Measurements from ENCODE around the gene GRIK4.
"Not testable (repeated sequence)": the region's sequence is repeated elsewhere in the genome, so short reads cannot be mapped to it uniquely, and the experiment has no call there.

Gene GRIK4

DNA sequence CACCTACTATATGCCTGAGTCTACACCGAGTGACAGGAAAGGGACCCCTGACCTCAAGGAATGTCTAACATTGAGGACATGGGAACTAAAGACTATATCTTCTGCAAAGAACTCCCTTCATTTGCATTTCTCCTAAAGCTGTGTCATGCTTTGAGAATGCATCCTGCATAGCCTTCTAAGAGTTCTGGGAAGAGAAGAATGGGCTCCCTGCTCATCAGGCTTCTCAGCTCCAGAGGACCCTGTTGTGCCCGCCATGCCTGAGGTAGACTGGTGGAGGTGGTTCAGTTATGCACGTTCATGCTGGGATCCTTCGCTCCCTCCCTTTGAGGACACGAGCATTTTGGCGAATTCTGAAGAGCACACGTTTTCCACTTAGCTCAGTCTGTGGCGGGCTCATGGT is 63.3 kb downstream of the GRIK4 start:
- no peak for DNase-seq (ENCODE audit: low spot score)

DNA sequence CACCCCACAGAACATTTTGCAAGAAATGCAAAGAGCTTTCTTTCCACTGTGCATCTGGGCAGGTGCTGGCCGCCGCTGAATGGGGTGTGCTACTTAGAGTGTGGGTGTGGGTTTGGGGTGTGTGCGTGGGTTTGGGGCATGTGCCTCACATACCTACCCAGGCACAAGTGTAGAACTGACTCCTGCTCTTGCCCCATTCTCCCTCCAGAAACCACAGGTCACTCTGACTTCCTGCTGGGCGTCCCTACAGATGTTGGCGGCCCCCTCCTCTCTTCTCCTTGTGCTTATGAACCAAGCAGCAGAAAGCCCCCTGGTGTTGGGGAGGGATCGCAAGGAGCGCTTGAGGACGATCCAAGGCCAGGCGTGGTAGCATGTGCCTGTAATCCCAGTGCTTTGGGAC is 63.9 kb downstream of the GRIK4 start:
- no peak for DNase-seq (ENCODE audit: low spot score)

DNA sequence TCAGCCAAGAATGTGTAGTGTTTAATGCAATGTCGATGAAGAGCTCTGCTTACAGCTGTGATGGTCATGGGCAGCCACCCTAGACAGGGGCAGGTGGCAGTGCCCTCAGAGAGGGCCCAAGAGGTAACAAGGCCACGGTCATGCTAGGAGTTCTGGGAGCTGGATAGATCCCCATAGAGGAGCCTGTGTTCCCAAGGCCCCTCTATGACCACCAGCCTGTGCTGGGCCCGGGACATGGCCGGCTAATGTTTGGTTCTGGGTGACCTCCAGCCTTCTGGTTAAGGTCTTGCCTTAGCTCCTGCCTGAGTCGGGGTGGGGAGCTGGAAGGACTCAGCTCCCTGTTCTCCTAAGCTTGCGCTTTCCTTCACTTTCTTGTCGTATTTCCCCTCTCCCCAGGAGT is 65.1 kb downstream of the GRIK4 start:
- DNase-seq (ENCODE audit: low spot score) = no peak

DNA sequence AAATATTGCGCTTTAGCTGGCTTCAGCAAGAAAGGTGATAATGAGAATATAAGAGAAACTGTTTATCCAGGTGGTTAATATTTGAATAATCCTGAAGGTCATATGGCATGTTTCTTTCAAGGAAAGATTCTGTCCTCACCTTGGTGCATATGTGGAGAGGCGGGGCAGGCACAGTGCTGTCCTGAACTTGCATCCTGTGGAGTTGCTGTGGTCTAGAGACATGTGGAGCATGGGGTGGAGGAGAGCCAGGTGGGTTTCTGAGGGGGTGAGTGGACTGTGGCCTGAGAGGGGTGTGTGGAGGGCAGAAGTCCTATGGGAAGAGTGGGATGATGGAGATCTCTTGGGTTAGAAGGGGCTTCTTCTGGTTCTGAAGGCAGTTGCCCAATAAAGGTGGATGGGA is 65.5 kb downstream of the GRIK4 start:
- no peak for DNase-seq (ENCODE audit: low spot score)

DNA sequence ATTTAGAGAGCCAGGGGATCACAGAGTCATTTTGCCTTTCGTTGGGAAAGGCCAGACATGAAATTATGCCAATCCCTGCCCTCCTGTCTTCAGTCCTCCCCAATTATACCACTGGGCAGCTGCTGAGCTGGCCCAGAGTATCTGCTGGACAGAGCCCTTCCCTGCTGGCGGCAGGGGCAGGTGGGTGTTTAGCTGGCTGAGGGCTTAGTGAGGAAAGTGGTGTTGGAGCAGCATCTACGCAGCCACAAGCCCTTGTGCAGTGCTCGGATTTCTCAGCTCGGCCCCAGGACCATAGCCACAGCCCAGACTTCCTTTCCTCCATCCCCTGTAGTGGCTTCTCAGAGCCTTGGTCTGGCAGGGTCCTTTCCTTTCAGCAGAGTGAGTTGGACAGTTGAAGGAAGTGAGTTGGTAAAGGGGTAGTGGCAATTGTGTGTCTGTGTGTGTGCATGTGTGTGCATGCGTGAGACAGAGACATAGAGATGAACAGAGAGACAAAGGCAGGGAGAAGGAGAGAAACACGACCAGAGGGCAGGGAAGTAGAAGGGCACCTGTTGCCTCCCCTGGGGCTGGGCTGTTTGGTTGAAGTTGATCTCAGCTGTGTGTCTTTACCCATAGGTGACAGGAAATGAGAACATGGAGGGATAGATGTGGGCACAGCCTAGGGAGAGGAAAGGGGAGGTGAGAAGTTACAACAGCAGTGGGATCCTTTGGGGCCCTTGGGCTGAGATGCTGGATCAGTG is 66.2 kb downstream of the GRIK4 start:
- DNase-seq (ENCODE audit: low spot score) = no peak

DNA sequence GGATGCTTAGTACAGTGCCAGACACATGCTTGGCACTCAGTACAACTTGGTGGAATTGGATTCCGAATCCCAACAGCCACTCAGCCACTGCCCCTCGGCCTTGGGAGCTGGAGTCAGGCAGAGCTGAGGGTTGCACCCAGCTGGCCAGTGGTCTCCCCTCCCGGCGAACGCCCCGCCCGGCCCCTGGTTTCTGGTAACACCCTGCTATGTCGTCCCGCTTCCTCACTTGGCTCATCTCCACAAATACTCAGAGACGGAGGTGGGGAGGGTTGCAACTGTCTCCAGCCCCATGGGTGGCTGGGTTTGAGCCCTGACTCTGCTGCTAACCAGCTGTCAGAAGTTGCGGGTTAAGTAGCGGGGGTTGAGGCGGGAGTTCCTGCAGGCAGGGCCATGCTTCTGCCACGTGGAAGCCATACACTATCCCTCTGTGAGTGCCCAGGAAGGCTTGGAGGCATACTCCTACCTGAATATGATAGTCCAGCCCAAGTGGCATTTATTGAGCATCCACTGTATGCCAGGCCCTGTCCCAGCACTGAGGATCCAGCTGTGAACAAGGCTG is 67.1 kb downstream of the GRIK4 start:
- DNase-seq (ENCODE audit: low spot score) = no peak

DNA sequence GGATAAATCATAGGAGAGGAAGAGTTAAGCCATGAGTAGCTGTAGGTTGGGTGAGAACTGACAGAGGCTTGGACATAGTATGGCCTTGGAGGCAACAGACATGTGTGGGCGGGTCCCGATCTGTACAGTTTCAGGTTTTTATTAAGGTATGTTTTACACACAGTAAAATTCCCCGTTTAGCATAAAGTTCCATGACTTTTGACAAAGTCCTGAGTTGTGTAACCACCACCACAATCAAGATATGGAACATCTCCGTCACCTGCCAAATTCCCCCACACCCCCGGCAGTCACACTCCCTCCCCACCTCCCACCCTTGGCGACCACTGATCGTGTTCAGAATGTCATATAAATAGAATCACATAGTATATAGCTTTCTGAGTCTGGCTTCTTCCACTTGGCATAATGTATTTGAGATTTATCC is 68.1 kb downstream of the GRIK4 start:
- no peak for DNase-seq (ENCODE audit: low spot score)

DNA sequence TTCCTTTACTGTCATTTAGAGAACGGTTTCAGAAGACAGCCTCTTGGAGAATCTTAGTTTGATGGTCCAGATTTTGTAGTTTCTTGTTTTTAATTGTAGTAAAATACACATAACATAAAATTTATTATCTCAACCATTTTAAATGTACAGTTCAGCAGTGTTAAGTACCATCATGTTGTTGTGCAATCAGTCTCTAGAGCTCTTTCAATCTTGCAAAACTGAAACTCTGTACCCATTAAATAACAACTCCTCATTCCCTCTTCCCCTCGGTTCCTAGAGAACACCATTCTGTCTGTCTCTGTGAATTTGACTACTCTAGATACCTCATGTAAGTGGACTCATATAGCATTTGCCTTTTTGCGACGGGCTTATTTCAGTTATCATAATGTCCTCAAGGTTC is 69.8 kb downstream of the GRIK4 start:
- DNase-seq (ENCODE audit: low spot score) = no peak

DNA sequence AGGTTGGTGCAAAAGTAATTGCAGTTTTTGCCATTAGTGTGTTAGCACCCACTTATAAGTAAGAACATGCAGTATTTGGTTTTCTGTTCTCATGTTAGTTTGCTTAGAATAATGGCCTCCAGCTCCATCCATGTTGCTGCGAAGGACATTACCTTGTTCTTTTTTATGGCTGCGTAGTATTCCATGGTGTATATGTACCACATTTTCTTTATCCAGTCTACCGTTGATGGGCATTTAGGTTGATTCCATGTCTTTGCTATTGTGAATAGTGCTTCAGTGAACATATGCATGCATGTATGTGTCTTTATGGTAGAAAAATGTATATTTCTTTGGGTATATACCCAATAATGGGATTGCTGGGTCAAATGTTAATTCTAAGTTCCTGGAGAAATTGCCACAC is 71.0 kb downstream of the GRIK4 start:
- DNase-seq (ENCODE audit: low spot score) = not testable (repeated sequence)

DNA sequence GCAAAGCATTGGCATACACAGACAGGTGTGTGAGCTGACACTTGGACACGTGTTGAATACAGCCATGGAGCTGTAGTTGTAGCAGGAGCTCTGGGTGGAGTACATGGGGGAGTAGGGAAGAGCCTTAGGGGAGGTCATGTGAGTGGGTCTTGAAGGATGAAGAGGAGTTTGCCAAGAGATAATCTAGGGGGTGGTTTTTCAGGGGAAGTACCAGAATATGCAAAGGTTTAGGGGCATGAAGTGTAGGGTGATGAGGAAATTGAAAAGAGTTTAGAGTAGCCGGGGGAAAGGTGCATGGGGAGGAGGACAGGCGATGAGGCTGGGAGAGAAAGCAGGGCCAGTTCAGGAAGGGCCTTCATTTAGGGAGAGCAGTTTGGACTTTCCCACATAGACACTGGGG is 74.5 kb downstream of the GRIK4 start:
- no peak for DNase-seq (ENCODE audit: low spot score)

DNA sequence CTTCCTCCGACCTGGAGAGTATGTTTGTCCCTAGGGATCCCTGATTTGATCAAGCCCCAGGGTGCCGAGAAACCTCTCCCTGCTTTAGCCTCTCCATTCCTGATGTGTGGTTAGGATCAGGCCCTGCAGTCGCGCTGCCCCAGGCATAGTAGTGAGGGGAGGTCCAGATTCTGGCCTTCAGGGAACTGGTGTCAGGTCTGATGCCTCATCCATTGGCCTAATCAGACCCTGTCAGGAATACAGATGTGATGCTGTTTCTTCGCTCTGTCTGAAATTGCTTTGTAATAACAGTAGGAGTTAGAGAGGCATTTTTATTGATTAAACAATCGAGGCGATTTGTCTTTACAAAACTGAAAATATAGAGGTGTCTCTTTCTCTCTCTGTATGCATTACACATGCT is 75.2 kb downstream of the GRIK4 start:
- DNase-seq (ENCODE audit: low spot score) = no peak

DNA sequence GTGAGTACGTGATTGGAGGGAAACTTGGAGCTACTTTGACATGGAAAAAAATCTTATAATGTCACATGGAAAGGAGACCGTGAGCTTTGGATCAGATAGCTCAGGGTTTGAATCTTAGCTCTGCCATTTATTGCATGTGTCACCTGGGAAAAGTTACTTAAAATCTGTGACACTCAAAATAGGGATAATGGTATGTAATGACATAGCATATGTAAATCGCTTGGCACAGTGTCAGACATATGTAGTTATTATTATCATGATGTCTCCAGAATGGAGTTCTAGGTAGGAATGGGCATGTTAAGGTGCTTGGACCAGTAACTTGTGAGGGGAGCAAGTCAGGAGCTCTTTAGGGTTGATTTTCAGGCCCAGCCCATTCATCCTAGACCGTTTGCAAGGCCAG is 75.8 kb downstream of the GRIK4 start:
- no peak for DNase-seq (ENCODE audit: low spot score)

DNA sequence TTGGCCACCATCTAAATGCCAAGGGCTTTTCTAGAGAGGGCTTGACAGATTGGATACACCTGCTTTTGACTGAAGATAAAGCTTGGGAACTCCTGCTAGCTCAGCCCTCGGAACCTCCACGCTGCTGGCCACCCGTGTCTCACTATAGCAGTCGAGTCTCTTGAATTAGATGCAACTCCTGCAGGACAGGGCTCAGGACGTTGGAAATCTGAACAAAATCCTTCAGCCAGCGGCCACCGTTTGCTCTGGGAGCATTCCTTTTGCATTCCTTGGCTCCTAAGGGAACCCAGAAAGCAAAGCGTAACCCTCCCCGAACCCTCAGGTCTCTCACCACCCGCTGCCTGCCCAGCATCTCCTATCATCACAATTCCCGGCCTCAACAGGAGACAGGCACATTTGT is 77.8 kb downstream of the GRIK4 start:
- DNase-seq (ENCODE audit: low spot score) = no peak

DNA sequence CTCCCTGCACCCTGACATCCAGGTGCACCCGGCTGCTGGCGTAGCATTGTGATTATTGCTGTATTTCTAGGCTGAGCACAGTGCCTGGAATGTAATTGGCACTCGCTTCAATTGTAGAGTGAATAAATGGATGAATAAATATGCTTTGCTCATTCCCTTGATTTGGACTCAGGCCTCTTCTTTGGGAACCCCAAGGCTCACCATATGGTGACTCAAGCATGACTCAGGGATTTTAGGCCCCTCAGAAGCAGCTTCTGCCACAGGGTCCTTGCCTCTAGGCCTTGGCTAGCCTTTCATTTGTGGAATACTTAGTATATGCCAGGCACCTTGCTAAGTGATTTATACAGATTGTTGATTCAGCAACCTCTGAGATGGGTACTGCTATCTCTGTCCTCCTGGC is 78.9 kb downstream of the GRIK4 start:
- peak; percentile 63 for DNase-seq (ENCODE audit: low spot score)

DNA sequence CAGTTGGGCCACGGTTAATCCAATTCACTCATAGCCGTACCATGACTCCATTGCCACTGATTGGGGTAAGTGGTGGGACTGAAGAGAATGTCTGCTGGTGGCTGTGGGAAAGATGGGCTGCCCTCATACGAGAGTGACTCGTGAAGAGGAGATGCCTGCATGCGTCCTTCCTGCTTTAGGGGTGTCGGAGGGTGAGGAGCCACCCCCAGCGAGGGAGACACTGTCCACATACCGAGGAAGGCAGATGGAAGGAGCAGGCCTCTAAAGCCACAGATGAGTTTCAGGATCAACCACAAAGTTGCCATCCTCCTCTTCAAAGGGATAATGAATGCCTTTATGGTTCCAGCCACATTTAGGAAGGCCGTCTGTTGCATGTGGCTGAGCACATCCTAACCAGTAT is 83.2 kb downstream of the GRIK4 start:
- no peak for DNase-seq (ENCODE audit: low spot score)

DNA sequence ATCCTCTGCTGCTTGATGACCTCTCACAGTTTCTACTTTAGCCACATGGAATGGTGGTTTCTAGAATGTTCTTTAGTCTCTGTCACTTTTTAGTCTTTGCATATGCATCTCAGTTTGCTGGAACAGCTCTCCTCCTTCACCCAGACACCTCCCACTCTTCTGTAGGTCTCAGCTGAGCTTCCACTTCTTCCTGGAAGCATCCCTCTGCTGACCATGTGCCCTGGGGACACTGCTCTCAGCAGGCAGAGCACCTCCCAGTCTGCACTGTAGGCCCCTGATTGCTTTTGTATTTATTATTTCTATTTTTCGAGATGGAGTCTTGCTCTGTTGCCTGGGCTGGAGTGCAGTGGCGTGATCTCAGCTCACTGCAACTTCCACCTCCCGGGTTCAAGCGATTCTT is 84.0 kb downstream of the GRIK4 start:
- no peak for DNase-seq (ENCODE audit: low spot score)

DNA sequence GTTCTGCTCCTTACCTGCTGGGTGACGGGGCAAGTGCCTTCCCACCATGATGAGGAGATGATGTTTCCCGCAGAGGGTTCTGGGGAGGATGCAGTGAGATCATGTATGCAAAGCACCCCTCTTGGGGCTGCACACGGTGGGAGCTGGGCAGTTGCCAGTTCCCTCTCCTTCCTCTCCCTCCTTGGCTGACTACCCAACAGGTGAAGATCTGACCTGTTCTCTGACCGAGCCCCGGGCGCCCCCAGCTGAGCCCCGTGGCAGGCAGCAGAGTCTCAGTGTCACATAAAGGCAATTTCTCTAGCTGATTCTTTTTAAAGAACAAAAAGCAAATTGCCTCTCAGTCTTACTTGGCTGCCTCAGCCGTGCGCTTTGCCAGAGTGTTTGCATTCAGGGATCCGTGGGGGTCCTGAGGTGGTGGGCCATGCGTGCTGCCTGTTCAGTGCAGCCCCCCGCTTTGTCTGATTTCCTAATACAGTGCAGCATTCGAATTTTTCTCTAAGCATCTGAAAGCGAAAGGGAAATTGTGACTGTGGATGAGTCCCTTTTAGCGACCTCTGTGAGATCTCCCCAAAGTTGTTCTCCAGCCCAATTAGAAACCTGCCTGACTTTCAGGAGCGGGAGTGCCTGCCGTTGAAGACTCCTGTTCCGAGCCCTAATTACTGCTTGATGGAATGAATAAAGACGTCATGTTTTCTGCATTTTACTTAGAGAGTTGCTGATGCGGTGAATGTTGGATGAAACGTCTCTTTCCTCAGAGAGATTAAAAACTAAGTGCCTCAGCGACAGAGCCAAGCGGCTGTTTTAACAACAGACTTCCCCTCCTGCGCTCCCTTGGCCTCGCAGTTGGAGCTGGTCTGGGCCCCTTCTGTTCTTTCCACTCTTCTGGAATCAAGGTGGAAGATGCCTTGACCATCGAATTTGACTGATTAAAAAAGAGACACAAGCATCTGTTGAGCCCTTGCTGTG is 86.0 kb downstream of the GRIK4 start:
- DNase-seq (ENCODE audit: low spot score) = no peak

DNA sequence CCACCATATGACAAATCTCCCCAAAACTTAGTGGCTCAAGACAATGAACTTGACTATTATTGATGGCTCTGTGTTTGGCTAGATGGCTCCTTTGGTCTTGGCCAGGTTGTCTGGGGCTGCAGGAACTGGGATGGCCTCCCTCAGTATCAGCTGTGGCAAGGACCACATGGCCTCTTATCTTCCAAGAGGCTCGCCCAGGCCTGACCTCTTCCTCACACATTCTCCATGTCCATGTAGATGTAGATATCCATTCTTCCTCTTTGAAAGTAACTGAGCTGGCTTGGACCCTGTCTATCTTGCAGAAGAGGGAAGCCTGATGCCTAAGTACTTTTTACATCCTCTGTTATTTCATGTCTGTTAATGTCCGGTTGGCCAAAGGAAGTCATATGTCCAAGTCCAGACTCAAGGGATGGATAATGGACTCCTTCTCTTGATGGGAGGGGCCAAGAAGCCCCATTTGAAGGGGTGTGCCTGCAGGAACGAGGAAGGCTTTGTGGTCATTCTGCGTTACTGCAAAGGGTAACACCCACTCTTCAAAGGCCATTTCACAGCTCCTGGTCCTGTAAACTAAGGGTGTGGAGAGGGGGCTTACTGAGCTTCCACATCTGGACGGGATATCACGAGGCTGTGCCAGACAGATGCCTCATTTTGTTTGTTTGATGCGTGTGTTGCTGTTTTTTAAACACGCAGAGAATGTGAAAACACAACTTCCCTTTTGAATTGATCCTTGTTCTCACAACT is 87.1 kb downstream of the GRIK4 start:
- no peak for DNase-seq (ENCODE audit: low spot score)

DNA sequence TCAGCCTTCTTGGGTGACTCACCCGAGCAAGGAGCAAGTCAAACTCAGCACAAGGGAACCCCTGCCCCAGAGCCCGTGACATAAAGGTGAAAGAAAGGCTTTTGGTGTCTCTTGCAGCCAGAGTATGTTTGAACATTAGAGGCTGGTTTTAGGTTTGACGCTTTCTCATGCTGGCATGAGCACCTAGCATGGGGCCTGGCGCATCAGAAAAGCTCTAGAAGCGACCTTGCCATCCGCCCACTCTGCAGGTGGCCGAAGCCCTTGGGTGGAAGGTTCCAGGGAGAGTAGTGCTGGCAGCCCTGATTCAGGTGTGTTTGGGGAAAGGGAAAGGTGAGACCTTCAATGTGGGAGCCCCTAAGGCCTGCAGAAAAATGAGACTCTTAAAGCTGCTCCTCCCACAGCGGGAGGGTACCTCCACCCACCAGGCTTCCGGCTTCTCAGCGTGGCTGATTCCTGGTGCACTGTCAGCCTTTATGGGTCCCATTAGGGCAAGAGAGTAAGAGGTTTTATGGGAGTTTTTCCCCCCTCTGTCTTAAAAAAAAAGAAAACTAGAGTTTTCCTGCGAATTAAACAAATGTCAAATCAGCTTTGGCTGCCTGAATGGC is 88.4 kb downstream of the GRIK4 start:
- DNase-seq (ENCODE audit: low spot score) = no peak

DNA sequence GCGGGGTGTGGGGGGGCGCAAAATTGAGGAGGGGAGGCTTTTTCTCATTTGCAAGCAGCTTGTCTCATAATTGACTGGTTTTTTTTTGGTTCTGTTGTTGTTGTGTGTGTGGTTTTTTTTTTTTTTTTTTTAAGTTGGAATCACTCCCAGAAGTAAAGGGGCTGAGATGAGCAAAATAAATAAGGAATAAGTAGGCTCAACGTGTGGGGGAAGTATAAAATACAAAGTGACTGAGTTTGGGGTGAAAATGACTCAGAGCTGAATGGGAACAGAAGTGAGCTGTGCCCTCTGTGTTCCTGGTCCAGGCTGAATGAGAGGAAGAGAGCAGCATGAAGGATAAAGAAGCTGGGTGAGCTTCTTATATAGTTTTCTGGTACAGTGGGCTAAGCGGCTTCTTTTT is 90.0 kb downstream of the GRIK4 start:
- peak; percentile 7 for DNase-seq (ENCODE audit: low spot score)

DNA sequence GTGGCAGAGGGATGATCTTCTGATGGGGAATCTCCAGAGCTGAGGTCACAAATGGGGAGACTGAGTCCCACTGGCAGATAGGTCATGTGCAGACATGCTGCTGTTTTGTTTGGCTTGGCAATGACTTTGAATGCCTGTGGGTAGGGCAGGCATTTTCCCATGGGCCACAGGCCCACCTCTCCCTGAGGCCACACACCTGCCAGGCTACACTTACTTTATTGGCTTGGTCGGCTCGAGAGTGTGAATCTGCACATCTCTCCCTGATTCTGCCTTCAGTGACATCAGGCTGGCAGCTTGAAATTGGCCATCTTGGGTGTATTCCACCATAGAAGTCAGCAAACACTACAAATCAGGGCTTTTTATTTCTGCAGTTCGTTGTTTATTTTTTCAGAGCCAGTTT is 91.5 kb downstream of the GRIK4 start:
- DNase-seq (ENCODE audit: low spot score) = no peak

DNA sequence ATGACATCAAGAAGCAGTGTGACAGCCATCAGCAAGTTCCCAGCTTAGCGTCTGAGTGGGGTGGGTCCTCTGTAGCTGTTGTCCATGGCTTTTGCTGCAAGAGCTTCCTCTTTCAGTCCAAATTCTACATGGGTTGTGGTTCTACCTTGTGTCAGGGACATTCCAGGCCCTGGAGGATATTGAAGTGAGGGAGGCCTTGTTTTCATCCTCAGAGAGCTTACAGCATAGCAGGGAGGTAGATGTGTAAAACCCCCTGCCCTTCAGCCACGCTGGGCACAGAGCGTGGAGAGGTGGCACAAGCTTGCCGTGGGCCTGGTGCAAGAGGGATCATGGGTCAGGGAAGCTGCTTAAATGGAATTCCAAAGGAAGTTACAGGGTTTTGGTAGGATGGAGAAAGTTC is 93.9 kb downstream of the GRIK4 start:
- no peak for DNase-seq (ENCODE audit: low spot score)
